Memory B cell (primary cell): Measurements from ENCODE around the gene MAP7.

ENCODE experiments used
- ATAC-seq: fragments of 150-1000 bp; cut with Tn5 transposase; 2 replicates; pipeline ENCODE4 v1.10.0; 2021; ENCODE audit warnings: low read depth, mild to moderate bottlenecking, moderate library complexity
- DNase-seq, 2 donors: peaks; one replicate each; pipeline ENCODE4 v3.0.0; 2022; ENCODE audit warnings: low spot score in 2 of 2
- H3K27ac Mint-ChIP-seq: one replicate; pipeline ENCODE4 v1.8.0; 2022; ENCODE audit warnings: mild to moderate bottlenecking, moderate library complexity, mixed read lengths
- H3K27me3 Mint-ChIP-seq: one replicate; pipeline ENCODE4 v1.8.0; 2022; ENCODE audit warnings: mixed read lengths
- H3K36me3 Mint-ChIP-seq: one replicate; pipeline ENCODE4 v1.8.0; 2022; ENCODE audit warnings: mild to moderate bottlenecking, mixed read lengths
- H3K4me1 Mint-ChIP-seq: one replicate; pipeline ENCODE4 v1.8.0; 2022; ENCODE audit warnings: mixed read lengths
- H3K4me3 Mint-ChIP-seq: one replicate; pipeline ENCODE4 v1.8.0; 2022; ENCODE audit warnings: mild to moderate bottlenecking, moderate library complexity, mixed read lengths
- H3K9me3 Mint-ChIP-seq: one replicate; pipeline ENCODE4 v1.8.0; 2022; ENCODE audit warnings: mixed read lengths

MAP7 gene

GRCh38 chr6:136471922-136472321 lies 78.3 kb downstream of the MAP7 start:
- no peak for ATAC-seq
- no peak overlapping the region for H3K27ac Mint-ChIP-seq
- peaks cover 2% of the 10 kb centered on the region for H3K36me3 Mint-ChIP-seq
- no peak for DNase-seq
- no peaks in the 10 kb centered on the region for H3K9me3 Mint-ChIP-seq
- H3K4me1 Mint-ChIP-seq, result peaks cover 2% of the 10 kb centered on the region
- no peak overlapping the region for H3K4me3 Mint-ChIP-seq
- peaks cover 17% of the 10 kb centered on the region for H3K27me3 Mint-ChIP-seq

GRCh38 chr6:136471372-136471771 lies 78.8 kb downstream of the MAP7 start:
- no peak overlapping the region for H3K4me3 Mint-ChIP-seq
- ATAC-seq, result no peak
- H3K4me1 Mint-ChIP-seq, result peaks cover 2% of the 10 kb centered on the region
- no peaks in the 10 kb centered on the region for H3K9me3 Mint-ChIP-seq
- peaks cover 15% of the 10 kb centered on the region for H3K27me3 Mint-ChIP-seq
- H3K36me3 Mint-ChIP-seq, result peaks cover 2% of the 10 kb centered on the region
- no peak overlapping the region for H3K27ac Mint-ChIP-seq
- no peak for DNase-seq

GRCh38 chr6:136470044-136470443 lies 80.2 kb downstream of the MAP7 start:
- H3K36me3 Mint-ChIP-seq, result peaks cover 2% of the 10 kb centered on the region

GRCh38 chr6:136469154-136469553 lies 81.1 kb downstream of the MAP7 start:
- no peak for ATAC-seq
- no peaks in the 10 kb centered on the region for H3K9me3 Mint-ChIP-seq
- DNase-seq, result no peak
- H3K4me3 Mint-ChIP-seq, result no peak overlapping the region
- peaks cover 3% of the 10 kb centered on the region for H3K4me1 Mint-ChIP-seq
- no peak overlapping the region for H3K27ac Mint-ChIP-seq
- H3K36me3 Mint-ChIP-seq, result peaks cover 2% of the 10 kb centered on the region
- peaks cover 13% of the 10 kb centered on the region for H3K27me3 Mint-ChIP-seq

More at GRCh38 chr6:136470044-136470443, 80.2 kb downstream of the MAP7 start:
- no peak overlapping the region for H3K4me3 Mint-ChIP-seq
- H3K4me1 Mint-ChIP-seq, result peaks cover 2% of the 10 kb centered on the region
- DNase-seq, result no peak
- no peak overlapping the region for H3K27ac Mint-ChIP-seq
- ATAC-seq, result no peak
- no peaks in the 10 kb centered on the region for H3K9me3 Mint-ChIP-seq
- H3K27me3 Mint-ChIP-seq, result peaks cover 15% of the 10 kb centered on the region

- H3K4me3 Mint-ChIP-seq, result no peak overlapping the region
- no peaks in the 10 kb centered on the region for H3K9me3 Mint-ChIP-seq
- H3K36me3 Mint-ChIP-seq, result peaks cover 2% of the 10 kb centered on the region
- no peak for ATAC-seq
- peaks cover 8% of the 10 kb centered on the region for H3K4me1 Mint-ChIP-seq
- H3K27me3 Mint-ChIP-seq, result peaks cover 12% of the 10 kb centered on the region
- no peak for DNase-seq
- no peak overlapping the region for H3K27ac Mint-ChIP-seq
Observed at GRCh38 chr6:136468711-136469110, 81.5 kb downstream of the MAP7 start.

GRCh38 chr6:136467186-136467585 lies 83.0 kb downstream of the MAP7 start:
- peaks cover 8% of the 10 kb centered on the region for H3K27me3 Mint-ChIP-seq
- H3K27ac Mint-ChIP-seq, result no peak overlapping the region
- H3K4me3 Mint-ChIP-seq, result no peak overlapping the region
- no peaks in the 10 kb centered on the region for H3K36me3 Mint-ChIP-seq
- peaks cover 8% of the 10 kb centered on the region for H3K4me1 Mint-ChIP-seq
- ATAC-seq, result no peak
- DNase-seq, result no peak
- H3K9me3 Mint-ChIP-seq, result no peaks in the 10 kb centered on the region

GRCh38 chr6:136466777-136467176 lies 83.4 kb downstream of the MAP7 start:
- H3K27ac Mint-ChIP-seq, result no peak overlapping the region
- H3K36me3 Mint-ChIP-seq, result no peaks in the 10 kb centered on the region
- DNase-seq, result no peak
- no peaks in the 10 kb centered on the region for H3K9me3 Mint-ChIP-seq
- ATAC-seq, result no peak
- peaks cover 8% of the 10 kb centered on the region for H3K4me1 Mint-ChIP-seq
- H3K27me3 Mint-ChIP-seq, result peaks cover 8% of the 10 kb centered on the region
- no peak overlapping the region for H3K4me3 Mint-ChIP-seq

- H3K4me1 Mint-ChIP-seq, result peaks cover 8% of the 10 kb centered on the region
- DNase-seq, result no peak
- H3K27me3 Mint-ChIP-seq, result peaks cover 8% of the 10 kb centered on the region
- no peak overlapping the region for H3K27ac Mint-ChIP-seq
- H3K36me3 Mint-ChIP-seq, result no peaks in the 10 kb centered on the region
- no peak overlapping the region for H3K4me3 Mint-ChIP-seq
- no peak for ATAC-seq
- no peaks in the 10 kb centered on the region for H3K9me3 Mint-ChIP-seq
Observed at GRCh38 chr6:136465766-136466303, 84.4 kb downstream of the MAP7 start.

- DNase-seq, result no peak
- H3K27ac Mint-ChIP-seq, result no peak overlapping the region
- no peak for ATAC-seq
- H3K4me3 Mint-ChIP-seq, result no peak overlapping the region
- H3K27me3 Mint-ChIP-seq, result peaks cover 4% of the 10 kb centered on the region
- peaks cover 8% of the 10 kb centered on the region for H3K4me1 Mint-ChIP-seq
- no peaks in the 10 kb centered on the region for H3K9me3 Mint-ChIP-seq
- no peaks in the 10 kb centered on the region for H3K36me3 Mint-ChIP-seq
Observed at GRCh38 chr6:136464874-136465273, 85.3 kb downstream of the MAP7 start.

- Mint-ChIP-seq H3K4me1 (peaks cover 6% of the 10 kb centered on the region), H3K27me3 (peaks cover 3% of the 10 kb centered on the region), H3K27ac (no peak overlapping the region), H3K4me3 (no peak overlapping the region), H3K36me3 (no peaks in the 10 kb centered on the region), H3K9me3 (no peaks in the 10 kb centered on the region)
- no peak for ATAC-seq
- DNase-seq, result no peak
Observed at GRCh38 chr6:136464148-136464547, 86.1 kb downstream of the MAP7 start.

GRCh38 chr6:136463743-136464142 lies 86.5 kb downstream of the MAP7 start:
- H3K4me3 Mint-ChIP-seq, result no peak overlapping the region
- ATAC-seq (no peak), DNase-seq (no peak)
- H3K27me3 Mint-ChIP-seq, result peaks cover 3% of the 10 kb centered on the region
- H3K4me1 Mint-ChIP-seq, result peaks cover 6% of the 10 kb centered on the region
- no peaks in the 10 kb centered on the region for H3K36me3 Mint-ChIP-seq
- no peak overlapping the region for H3K27ac Mint-ChIP-seq
- no peaks in the 10 kb centered on the region for H3K9me3 Mint-ChIP-seq

- H3K4me3 Mint-ChIP-seq, result no peak overlapping the region
- H3K27me3 Mint-ChIP-seq, result peaks cover 11% of the 10 kb centered on the region
- no peaks in the 10 kb centered on the region for H3K36me3 Mint-ChIP-seq
- DNase-seq, result no peak
- ATAC-seq, result no peak
- H3K27ac Mint-ChIP-seq, result no peak overlapping the region
- no peaks in the 10 kb centered on the region for H3K4me1 Mint-ChIP-seq
- peaks cover 3% of the 10 kb centered on the region for H3K9me3 Mint-ChIP-seq
Observed at GRCh38 chr6:136446579-136447187, 103.5 kb downstream of the MAP7 start.

- no peaks in the 10 kb centered on the region for H3K36me3 Mint-ChIP-seq
- H3K4me3 Mint-ChIP-seq, result no peak overlapping the region
- H3K27ac Mint-ChIP-seq, result no peak overlapping the region
- H3K27me3 Mint-ChIP-seq, result peaks cover 11% of the 10 kb centered on the region
- no peak for DNase-seq
- H3K4me1 Mint-ChIP-seq, result no peaks in the 10 kb centered on the region
- peaks cover 2% of the 10 kb centered on the region for H3K9me3 Mint-ChIP-seq
- ATAC-seq, result no peak
Observed at GRCh38 chr6:136446145-136446544, 104.1 kb downstream of the MAP7 start.

- no peaks in the 10 kb centered on the region for H3K4me1 Mint-ChIP-seq
- no peaks in the 10 kb centered on the region for H3K9me3 Mint-ChIP-seq
- DNase-seq (no peak), ATAC-seq (no peak)
- H3K27me3 Mint-ChIP-seq, result peaks cover 15% of the 10 kb centered on the region
- no peak overlapping the region for H3K27ac Mint-ChIP-seq
- H3K4me3 Mint-ChIP-seq, result no peak overlapping the region
- no peaks in the 10 kb centered on the region for H3K36me3 Mint-ChIP-seq
Observed at GRCh38 chr6:136445063-136445462, 105.2 kb downstream of the MAP7 start.

- DNase-seq, result no peak
Observed at GRCh38 chr6:136440203-136440602, 110.0 kb downstream of the MAP7 start.

More at GRCh38 chr6:136440203-136440602, 110.0 kb downstream of the MAP7 start:
- no peaks in the 10 kb centered on the region for H3K9me3 Mint-ChIP-seq
- H3K4me3 Mint-ChIP-seq, result no peak overlapping the region
- ATAC-seq, result no peak
- H3K27me3 Mint-ChIP-seq, result peaks cover 4% of the 10 kb centered on the region
- H3K36me3 Mint-ChIP-seq, result no peaks in the 10 kb centered on the region
- no peaks in the 10 kb centered on the region for H3K4me1 Mint-ChIP-seq
- no peak overlapping the region for H3K27ac Mint-ChIP-seq
